IPS-18c (cell line): ENCODE measurements around the gene CCDC28B.
"Not testable (repeated sequence)": the region's sequence is repeated elsewhere in the genome, so short reads cannot be mapped to it uniquely, and the experiment has no call there.

ENCODE experiments used
- H3K4me3 ChIP-seq: 2 replicates; pipeline ENCODE4 v1.7.0; 2013; ENCODE audit warnings: low read depth, mild to moderate bottlenecking, low read length, moderate library complexity; ENCODE audit not compliant: insufficient read depth
- H3K9me3 ChIP-seq: one replicate; pipeline ENCODE4 v1.6.1; 2013; ENCODE audit warnings: mild to moderate bottlenecking, low read length, moderate library complexity; ENCODE audit not compliant: control insufficient read depth, insufficient read depth

Gene CCDC28B

GRCh38 chr1:32200226-32201010 is at the start of gene CCDC28B:
Gene CCDC28B, plus strand, starts transcription at chr1:32200595. Its CDS starts 1,341 bp downstream, at chr1:32201936.
- Histone ChIP-seq H3K9me3 (no peaks in the 10 kb centered on the region), H3K4me3 (peak within 1 kb of the TSS; percentile 55)

GRCh38 chr1:32150847-32151246 is 49.5 kb upstream of the CCDC28B start:
- H3K4me3 ChIP-seq, result no peak overlapping the region
- peaks cover 6% of the 10 kb centered on the region for H3K9me3 ChIP-seq

GRCh38 chr1:32151319-32151787 is 49.0 kb upstream of the CCDC28B start:
- H3K4me3 ChIP-seq, result no peak overlapping the region
- peaks cover 6% of the 10 kb centered on the region for H3K9me3 ChIP-seq

- no peaks in the 10 kb centered on the region for H3K9me3 ChIP-seq
- H3K4me3 ChIP-seq, result no peak overlapping the region
Measured at GRCh38 chr1:32159189-32159588, 41.2 kb upstream of the CCDC28B start.

GRCh38 chr1:32163405-32163804 is 37.0 kb upstream of the CCDC28B start:
- Histone ChIP-seq H3K4me3 (no peak overlapping the region), H3K9me3 (no peaks in the 10 kb centered on the region)

GRCh38 chr1:32165633-32166032 is 34.8 kb upstream of the CCDC28B start:
- H3K4me3 ChIP-seq, H3K9me3 ChIP-seq: not testable (repeated sequence)

GRCh38 chr1:32170991-32171390 is 29.4 kb upstream of the CCDC28B start:
- no peak overlapping the region for H3K4me3 ChIP-seq
- no peaks in the 10 kb centered on the region for H3K9me3 ChIP-seq

GRCh38 chr1:32172621-32173245 is 27.7 kb upstream of the CCDC28B start:
- no peaks in the 10 kb centered on the region for H3K9me3 ChIP-seq

GRCh38 chr1:32178380-32179192 is 21.8 kb upstream of the CCDC28B start:
- H3K4me3 ChIP-seq, result peak overlapping the region; percentile 43; the same call in 1 of the 2 replicates

More at GRCh38 chr1:32172621-32173245, 27.7 kb upstream of the CCDC28B start:
- no peak overlapping the region for H3K4me3 ChIP-seq

GRCh38 chr1:32179193-32179442 is 21.3 kb upstream of the CCDC28B start:
- H3K9me3 ChIP-seq, result no peaks in the 10 kb centered on the region
- H3K4me3 ChIP-seq, result peak overlapping the region; percentile 43; the same call in 1 of the 2 replicates

More at GRCh38 chr1:32178380-32179192, 21.8 kb upstream of the CCDC28B start:
- no peaks in the 10 kb centered on the region for H3K9me3 ChIP-seq

GRCh38 chr1:32179443-32180185 is 20.8 kb upstream of the CCDC28B start, which contains the start of gene TXLNA:
Gene TXLNA, plus strand, starts transcription at chr1:32179675. Its CDS starts 671 bp downstream, at chr1:32180346.
- Histone ChIP-seq H3K4me3 (peak within 1 kb of the TSS; percentile 68), H3K9me3 (no peaks in the 10 kb centered on the region)

GRCh38 chr1:32180186-32181060 is 20.0 kb upstream of the CCDC28B start:
- Histone ChIP-seq H3K9me3 (no peaks in the 10 kb centered on the region), H3K4me3 (peak overlapping the region; percentile 68)

GRCh38 chr1:32181065-32181464 is 19.3 kb upstream of the CCDC28B start:
- Histone ChIP-seq H3K9me3 (no peaks in the 10 kb centered on the region), H3K4me3 (0 out of 2 replicates have a peak overlapping the region, but pooled peaks have one; percentile 20)

- Histone ChIP-seq H3K4me3 (peak overlapping the region; percentile 20; the same call in 1 of the 2 replicates), H3K9me3 (no peaks in the 10 kb centered on the region)
Measured at GRCh38 chr1:32181563-32181962, 18.8 kb upstream of the CCDC28B start.

GRCh38 chr1:32182060-32182459 is 18.3 kb upstream of the CCDC28B start:
- Histone ChIP-seq H3K9me3 (no peaks in the 10 kb centered on the region), H3K4me3 (no peak overlapping the region)

- peaks cover under 1% of the 10 kb centered on the region for H3K9me3 ChIP-seq
- no peak overlapping the region for H3K4me3 ChIP-seq
Measured at GRCh38 chr1:32184650-32185049, 15.7 kb upstream of the CCDC28B start.
